WERI-Rb-1 (cell line): ENCODE data around the gene LIN52.

Experiments used
- DNase-seq: peaks from one replicate; pipeline ENCODE4 v3.0.0-alpha.2; 2020
- H3K27ac ChIP-seq: fragments of 250-450 bp; sonication (Bioruptor Pico); 2 replicates; pipeline ENCODE4 v1.5.1; 2020; ENCODE audit warnings: mild to moderate bottlenecking, moderate library complexity
- H3K27me3 ChIP-seq: fragments of 250-450 bp; sonication (Bioruptor Pico); 2 replicates; pipeline ENCODE4 v1.5.1; 2021; ENCODE audit warnings: mild to moderate bottlenecking, low read depth, moderate library complexity; ENCODE audit not compliant: insufficient read depth, severe bottlenecking
- H3K36me3 ChIP-seq: fragments of 250-450 bp; sonication (Bioruptor Pico); 2 replicates; pipeline ENCODE4 v1.5.1; 2020; ENCODE audit warnings: mild to moderate bottlenecking, moderate library complexity
- H3K4me3 ChIP-seq: 2 replicates; pipeline ENCODE4 v1.5.1; 2011; ENCODE audit warnings: low read depth, mild to moderate bottlenecking, control low read depth, low read length
- H3K9me3 ChIP-seq: fragments of 250-450 bp; sonication (Bioruptor Pico); 2 replicates; pipeline ENCODE4 v1.5.1; 2021; ENCODE audit warnings: mild to moderate bottlenecking, moderate library complexity; ENCODE audit not compliant: severe bottlenecking
- CTCF ChIP-seq: IDR thresholded peaks from 2 replicates; pipeline ENCODE4 v1.5.1; 2011; ENCODE audit warnings: low read depth, mild to moderate bottlenecking, control low read depth, inconsistent platforms, low read length

LIN52 gene

GRCh38 chr14:74169906-74170305 is 85.2 kb downstream of the LIN52 start:
- H3K27ac ChIP-seq: no peak overlapping the region
- TF ChIP-seq CTCF: no peak
- H3K36me3 ChIP-seq: no peaks in the 10 kb centered on the region; the same call in 1 of the 2 replicates
- no peak for DNase-seq
- H3K9me3 ChIP-seq: no peaks in the 10 kb centered on the region
- no peak overlapping the region for H3K4me3 ChIP-seq
- H3K27me3 ChIP-seq: no peaks in the 10 kb centered on the region

- no peak overlapping the region for H3K27ac ChIP-seq
- H3K27me3 ChIP-seq: no peaks in the 10 kb centered on the region
- H3K4me3 ChIP-seq: no peak overlapping the region
- no peaks in the 10 kb centered on the region; the same call in 1 of the 2 replicates for H3K36me3 ChIP-seq
- TF ChIP-seq CTCF: no peak
- no peak for DNase-seq
- H3K9me3 ChIP-seq: no peaks in the 10 kb centered on the region
These were observed 91.6 kb downstream of the LIN52 start for GRCh38 chr14:74176400-74176793.

- Histone ChIP-seq H3K9me3 (no peaks in the 10 kb centered on the region), H3K36me3 (no peaks in the 10 kb centered on the region), H3K27me3 (no peaks in the 10 kb centered on the region), H3K27ac (no peak overlapping the region), H3K4me3 (no peak overlapping the region)
- DNase-seq: no peak
- TF ChIP-seq CTCF: no peak
These were observed 95.1 kb downstream of the LIN52 start for GRCh38 chr14:74179856-74180255.

- Histone ChIP-seq H3K9me3 (no peaks in the 10 kb centered on the region), H3K4me3 (no peak overlapping the region), H3K27me3 (no peaks in the 10 kb centered on the region), H3K36me3 (no peaks in the 10 kb centered on the region), H3K27ac (no peak overlapping the region)
- TF ChIP-seq CTCF: no peak
- DNase-seq: peak; percentile 35
These were observed 106.3 kb downstream of the LIN52 start for GRCh38 chr14:74190927-74191575.

- no peaks in the 10 kb centered on the region for H3K9me3 ChIP-seq
- no peaks in the 10 kb centered on the region for H3K27me3 ChIP-seq
- peaks cover 6% of the 10 kb centered on the region for H3K36me3 ChIP-seq
- TF ChIP-seq CTCF: no peak
- no peak for DNase-seq
- H3K27ac ChIP-seq: no peak overlapping the region
- H3K4me3 ChIP-seq: no peak overlapping the region
These were observed 109.9 kb downstream of the LIN52 start for GRCh38 chr14:74194506-74195274.

- DNase-seq: no peak
- no peaks in the 10 kb centered on the region for H3K27me3 ChIP-seq
- H3K4me3 ChIP-seq: no peak overlapping the region
- H3K27ac ChIP-seq: no peak overlapping the region
- H3K36me3 ChIP-seq: peaks cover 9% of the 10 kb centered on the region
- H3K9me3 ChIP-seq: no peaks in the 10 kb centered on the region
- no peak for TF ChIP-seq CTCF
These were observed 110.9 kb downstream of the LIN52 start for GRCh38 chr14:74195623-74196022.
